ENCODE data around the gene ANKRD28.

GRCh38 chr3:15635121-15635661 lies 162.6 kb downstream of the ANKRD28 start:
- peak in 1 of 3 donors; percentile 23 for TF ChIP-seq POLR2AphosphoS5 (IDR thresholded peaks at IDR 0.05)
- TF ChIP-seq, protein P1, sequence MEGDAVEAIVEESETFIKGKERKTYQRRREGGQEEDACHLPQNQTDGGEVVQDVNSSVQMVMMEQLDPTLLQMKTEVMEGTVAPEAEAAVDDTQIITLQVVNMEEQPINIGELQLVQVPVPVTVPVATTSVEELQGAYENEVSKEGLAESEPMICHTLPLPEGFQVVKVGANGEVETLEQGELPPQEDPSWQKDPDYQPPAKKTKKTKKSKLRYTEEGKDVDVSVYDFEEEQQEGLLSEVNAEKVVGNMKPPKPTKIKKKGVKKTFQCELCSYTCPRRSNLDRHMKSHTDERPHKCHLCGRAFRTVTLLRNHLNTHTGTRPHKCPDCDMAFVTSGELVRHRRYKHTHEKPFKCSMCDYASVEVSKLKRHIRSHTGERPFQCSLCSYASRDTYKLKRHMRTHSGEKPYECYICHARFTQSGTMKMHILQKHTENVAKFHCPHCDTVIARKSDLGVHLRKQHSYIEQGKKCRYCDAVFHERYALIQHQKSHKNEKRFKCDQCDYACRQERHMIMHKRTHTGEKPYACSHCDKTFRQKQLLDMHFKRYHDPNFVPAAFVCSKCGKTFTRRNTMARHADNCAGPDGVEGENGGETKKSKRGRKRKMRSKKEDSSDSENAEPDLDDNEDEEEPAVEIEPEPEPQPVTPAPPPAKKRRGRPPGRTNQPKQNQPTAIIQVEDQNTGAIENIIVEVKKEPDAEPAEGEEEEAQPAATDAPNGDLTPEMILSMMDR (IDR thresholded peaks at IDR 0.05): no peak

Data from breast epithelium (tissue), 3 donors.